Progenitor cell of endocrine pancreas (in vitro differentiated cells): ENCODE results near the gene RUNX1. TPM values are rescaled to one million over a fixed set of nuclear protein-coding genes. Genes with fewer than 3 reads are reported as not detected.

ENCODE experiments used
- DNase-seq: peaks from one replicate; pipeline ENCODE4 v3.0.0; 2021; ENCODE audit warnings: low spot score; ENCODE audit not compliant: unreplicated experiment
- H3K27ac Mint-ChIP-seq: 2 replicates; pipeline ENCODE4 v1.8.0; 2021; ENCODE audit warnings: mild to moderate bottlenecking, moderate library complexity, mixed read lengths
- H3K27me3 Mint-ChIP-seq: 2 replicates; pipeline ENCODE4 v1.8.0; 2021; ENCODE audit warnings: mixed read lengths
- H3K36me3 Mint-ChIP-seq: 2 replicates; pipeline ENCODE4 v1.8.0; 2022; ENCODE audit warnings: mixed read lengths; ENCODE audit not compliant: insufficient read depth
- H3K4me1 Mint-ChIP-seq: 2 replicates; pipeline ENCODE4 v1.8.0; 2021; ENCODE audit warnings: low read depth, mixed read lengths
- H3K4me3 Mint-ChIP-seq: 2 replicates; pipeline ENCODE4 v1.8.0; 2021; ENCODE audit warnings: low read depth, mild to moderate bottlenecking, moderate library complexity, mixed read lengths
- H3K9me3 Mint-ChIP-seq: 2 replicates; pipeline ENCODE4 v1.8.0; 2021; ENCODE audit warnings: low read depth, mixed read lengths
- total RNA-seq: library from RNA; stranded (reverse); gene quantifications from 2 replicates; pipeline ENCODE4 v1.2.1, GENCODE V29; 2021
- TF ChIP-seq, protein P1 (sequence below): fragments of 200-600 bp; sonication (generic); IDR thresholded peaks from one replicate; pipeline ENCODE4 v1.5.0; 2021; ENCODE audit warnings: antibody characterized with exemption, mild to moderate bottlenecking; ENCODE audit not compliant: unreplicated experiment

The RUNX1 gene
- total RNA-seq, 1 donor from 2014 or later = 7.1 TPM

DNA sequence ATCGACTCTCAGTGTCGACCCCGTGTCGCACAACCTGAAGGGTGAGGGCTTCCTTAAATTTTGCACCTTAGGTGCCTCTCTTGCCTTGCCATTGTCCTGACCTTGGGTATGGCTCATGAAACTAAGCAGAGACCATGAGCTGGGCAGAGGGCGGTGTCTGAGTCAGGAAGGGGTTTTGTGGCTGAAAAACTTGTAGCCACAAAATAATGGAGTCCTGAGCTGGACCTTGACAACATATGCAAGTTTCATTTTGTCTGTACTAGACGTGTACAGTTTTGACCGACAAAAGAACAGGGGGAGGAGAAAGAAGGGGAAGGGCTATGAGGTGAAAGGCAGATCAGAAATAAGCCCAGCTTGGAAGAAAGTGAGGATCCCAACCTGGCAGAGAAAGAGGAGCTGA, 8.3 kb upstream of the RUNX1 start:
- TF ChIP-seq, protein P1, sequence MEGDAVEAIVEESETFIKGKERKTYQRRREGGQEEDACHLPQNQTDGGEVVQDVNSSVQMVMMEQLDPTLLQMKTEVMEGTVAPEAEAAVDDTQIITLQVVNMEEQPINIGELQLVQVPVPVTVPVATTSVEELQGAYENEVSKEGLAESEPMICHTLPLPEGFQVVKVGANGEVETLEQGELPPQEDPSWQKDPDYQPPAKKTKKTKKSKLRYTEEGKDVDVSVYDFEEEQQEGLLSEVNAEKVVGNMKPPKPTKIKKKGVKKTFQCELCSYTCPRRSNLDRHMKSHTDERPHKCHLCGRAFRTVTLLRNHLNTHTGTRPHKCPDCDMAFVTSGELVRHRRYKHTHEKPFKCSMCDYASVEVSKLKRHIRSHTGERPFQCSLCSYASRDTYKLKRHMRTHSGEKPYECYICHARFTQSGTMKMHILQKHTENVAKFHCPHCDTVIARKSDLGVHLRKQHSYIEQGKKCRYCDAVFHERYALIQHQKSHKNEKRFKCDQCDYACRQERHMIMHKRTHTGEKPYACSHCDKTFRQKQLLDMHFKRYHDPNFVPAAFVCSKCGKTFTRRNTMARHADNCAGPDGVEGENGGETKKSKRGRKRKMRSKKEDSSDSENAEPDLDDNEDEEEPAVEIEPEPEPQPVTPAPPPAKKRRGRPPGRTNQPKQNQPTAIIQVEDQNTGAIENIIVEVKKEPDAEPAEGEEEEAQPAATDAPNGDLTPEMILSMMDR = no peak
- no peaks in the 10 kb centered on the region for H3K9me3 Mint-ChIP-seq
- DNase-seq = no peak
- no peaks in the 10 kb centered on the region for H3K4me1 Mint-ChIP-seq
- no peaks in the 10 kb centered on the region for H3K36me3 Mint-ChIP-seq
- H3K27me3 Mint-ChIP-seq = peaks cover 8% of the 10 kb centered on the region
- H3K27ac Mint-ChIP-seq = no peak overlapping the region
- no peak overlapping the region for H3K4me3 Mint-ChIP-seq

DNA sequence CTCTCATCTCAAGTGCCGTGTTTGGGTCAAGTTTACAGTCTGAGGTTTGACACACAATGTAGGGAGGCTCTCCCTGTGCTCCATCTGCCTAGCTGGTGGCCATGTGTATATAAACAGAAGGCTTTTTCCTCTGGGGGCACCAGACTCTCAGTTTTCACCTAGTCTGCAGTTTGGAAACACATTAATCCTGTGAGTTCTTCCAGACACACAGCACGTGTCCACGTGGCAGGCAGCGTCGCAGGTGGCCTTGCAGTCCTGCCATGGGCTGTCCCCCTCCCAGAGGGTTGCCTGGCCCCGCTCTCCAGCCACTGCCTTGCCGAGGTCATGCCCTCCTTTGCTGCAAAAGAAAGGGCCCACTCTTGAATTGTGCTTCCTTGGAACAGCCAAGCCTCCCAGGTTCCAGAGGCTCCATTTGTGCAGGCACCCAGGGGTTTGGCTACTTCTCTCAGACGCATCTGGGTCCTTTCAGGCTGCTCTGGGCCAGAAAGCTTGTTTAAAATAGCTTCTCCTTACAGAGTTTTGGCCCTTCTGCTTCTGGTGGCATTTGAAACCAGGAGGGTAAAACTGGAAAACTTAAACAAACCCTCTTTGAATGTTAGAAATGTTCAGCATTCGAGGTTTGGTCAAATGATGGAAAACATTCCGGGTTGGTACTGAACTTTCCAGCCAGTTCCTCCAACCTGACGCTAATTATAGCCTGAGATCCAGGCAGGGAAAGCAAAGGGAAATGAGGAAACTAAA, 4.4 kb upstream of the RUNX1 start:
- Mint-ChIP-seq H3K4me1 (peaks cover 2% of the 10 kb centered on the region), H3K36me3 (no peaks in the 10 kb centered on the region), H3K27me3 (peaks cover 11% of the 10 kb centered on the region), H3K27ac (no peak overlapping the region), H3K9me3 (no peaks in the 10 kb centered on the region), H3K4me3 (no peak overlapping the region)
- TF ChIP-seq, protein P1 = peak; percentile 14
- no peak for DNase-seq

DNA sequence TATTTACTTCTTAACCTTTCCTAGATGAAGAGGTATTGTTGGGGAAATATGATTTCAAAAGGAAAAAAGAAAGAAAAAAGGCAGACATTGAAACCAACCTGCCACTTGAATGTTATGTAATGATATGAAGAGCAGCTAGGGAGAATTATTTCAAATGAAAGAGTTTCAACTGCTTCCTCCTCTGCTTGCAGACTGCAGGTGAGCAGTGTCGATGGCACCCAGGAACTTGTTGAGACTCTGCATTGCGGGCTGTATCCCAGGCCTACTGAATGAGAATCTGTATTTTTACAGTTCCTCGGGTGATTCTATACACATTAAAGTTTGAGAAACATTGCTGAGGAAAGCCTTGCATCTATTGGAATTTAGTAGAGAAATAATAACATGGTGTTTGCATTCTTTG, 3.7 kb upstream of the RUNX1 start:
- Mint-ChIP-seq H3K27me3 (peaks cover 17% of the 10 kb centered on the region), H3K4me3 (no peak overlapping the region), H3K9me3 (no peaks in the 10 kb centered on the region), H3K36me3 (no peaks in the 10 kb centered on the region), H3K27ac (no peak overlapping the region), H3K4me1 (peaks cover 9% of the 10 kb centered on the region)
- no peak for DNase-seq
- TF ChIP-seq, protein P1 = no peak

DNA sequence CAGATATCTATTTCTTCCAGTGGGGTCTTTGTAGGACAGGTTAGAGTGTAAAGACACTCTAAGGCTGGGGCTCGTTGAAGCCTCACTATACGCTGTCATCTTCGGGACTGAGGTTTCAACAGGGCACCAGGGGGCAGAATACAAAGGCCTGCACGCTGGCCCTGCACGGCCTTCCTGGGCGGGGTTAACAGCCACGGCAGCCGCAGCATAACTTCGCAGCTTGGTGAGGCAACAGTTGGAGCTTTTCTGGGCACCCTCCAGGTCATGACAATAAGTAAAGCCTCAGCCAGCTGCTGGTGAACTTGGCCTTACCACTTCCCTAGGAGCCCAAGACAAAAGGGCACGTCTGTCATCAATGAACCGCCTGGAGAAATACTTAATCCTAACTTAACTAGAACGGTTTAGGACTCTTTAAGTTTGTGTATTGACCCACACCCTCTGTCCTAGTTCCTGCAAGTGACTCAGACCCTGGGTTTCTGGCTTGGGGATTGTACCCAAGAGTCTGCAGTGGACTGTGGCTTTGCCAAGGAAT, 2.3 kb upstream of the RUNX1 start:
- Mint-ChIP-seq H3K4me1 (peaks cover 20% of the 10 kb centered on the region), H3K27ac (no peak overlapping the region), H3K4me3 (no peak overlapping the region), H3K9me3 (no peaks in the 10 kb centered on the region), H3K36me3 (no peaks in the 10 kb centered on the region), H3K27me3 (peaks cover 27% of the 10 kb centered on the region)
- TF ChIP-seq, protein P1 = peak; percentile 76
- DNase-seq = peak; percentile 56

DNA sequence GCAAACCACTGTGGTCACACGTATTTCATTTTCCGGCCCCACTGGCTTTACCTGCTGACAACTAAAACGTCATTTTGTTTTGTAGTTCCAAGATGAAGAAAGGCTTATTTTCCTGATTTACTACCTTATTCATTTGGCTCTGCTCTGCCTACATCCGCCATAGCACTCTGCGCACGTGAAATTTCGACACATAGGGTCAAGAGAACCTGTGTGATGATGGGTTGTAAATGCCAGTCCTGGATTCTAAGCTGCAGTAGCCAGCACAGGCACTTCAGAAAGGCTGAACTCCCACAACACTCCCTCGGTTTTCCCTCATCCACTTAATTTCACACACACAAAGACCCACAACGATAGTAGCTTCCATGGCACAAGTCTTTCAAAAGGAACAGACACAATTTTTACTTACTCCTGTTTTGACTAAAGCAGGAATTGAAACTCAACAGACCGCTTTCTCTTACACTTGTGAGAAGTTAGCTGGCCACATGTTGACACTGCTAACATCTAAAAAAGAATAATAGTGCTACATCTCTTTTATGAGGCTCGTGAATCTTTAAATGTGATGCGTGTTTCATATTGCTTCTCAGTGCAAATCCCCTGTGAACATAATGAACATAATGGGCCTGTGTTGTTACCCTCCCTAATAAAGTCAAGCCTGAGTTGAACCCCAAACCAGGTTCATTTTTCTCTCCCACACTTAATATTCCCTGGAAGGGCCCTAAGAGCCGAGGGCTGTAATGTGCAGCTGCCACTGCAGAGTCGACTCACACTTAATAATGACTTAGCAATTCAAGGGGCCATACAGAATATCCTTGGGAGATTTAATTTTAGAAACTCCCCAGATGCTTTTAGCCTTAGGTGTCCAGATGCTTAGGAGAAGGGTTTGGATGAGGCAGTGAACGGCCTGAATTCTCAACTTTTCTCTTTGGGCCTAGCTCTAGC, 1.5 kb upstream of the RUNX1 start:
- H3K4me1 Mint-ChIP-seq = peaks cover 20% of the 10 kb centered on the region
- H3K36me3 Mint-ChIP-seq = no peaks in the 10 kb centered on the region
- no peaks in the 10 kb centered on the region for H3K9me3 Mint-ChIP-seq
- TF ChIP-seq, protein P1 = no peak
- DNase-seq = no peak
- H3K4me3 Mint-ChIP-seq = no peak overlapping the region
- peaks cover 27% of the 10 kb centered on the region for H3K27me3 Mint-ChIP-seq
- no peak overlapping the region for H3K27ac Mint-ChIP-seq
